ENCODE data around the gene ALKBH8. TPM values are rescaled to one million over a fixed set of nuclear protein-coding genes. Genes with fewer than 3 reads are reported as not detected.

ALKBH8 gene
- total and polyA plus RNA-seq, 2 of the 13 experiments (the other 11 are each of a cell fraction or from before 2014, with no cell fraction given), result 2.4 to 9.1 TPM

- TF ChIP-seq HMGXB3 (CRISPR knock-in tag; IDR thresholded peaks at IDR 0.05; ENCODE audit: borderline replicate concordance) (peak; percentile 74; the same call in 1 of the 2 replicates), EP300 (IDR thresholded peaks at IDR 0.05; ENCODE audit: low read depth in 2 of 2, low read length in 2 of 2) (peak in 1 of 2 experiments; percentile 50; a peak in 1 of 4 replicates), EP300 (CRISPR knock-in tag; IDR thresholded peaks at IDR 0.05; ENCODE audit: borderline replicate concordance) (no peak), TFDP2 (CRISPR knock-in tag; IDR thresholded peaks at IDR 0.05) (peak; percentile 79), THYN1 (CRISPR knock-in tag; IDR thresholded peaks at IDR 0.05; ENCODE audit: borderline replicate concordance, low read depth) (0 out of 2 replicates have a peak, but pooled peaks have one; percentile 49), RAD51 (IDR thresholded peaks at IDR 0.05; ENCODE audit: borderline replicate concordance) (no peak), FOXJ3 (CRISPR knock-in tag; IDR thresholded peaks at IDR 0.05; ENCODE audit: borderline replicate concordance) (peak; percentile 11; the same call in 1 of the 2 replicates), GATAD1 (CRISPR knock-in tag; IDR thresholded peaks at IDR 0.05) (peak; percentile 99), NR2C2 (CRISPR knock-in tag; IDR thresholded peaks at IDR 0.05; ENCODE audit: borderline replicate concordance) (0 out of 2 replicates have a peak, but pooled peaks have one; percentile 21), RFX3 (CRISPR knock-in tag; IDR thresholded peaks at IDR 0.05) (peak; percentile 55), ZNF850 (CRISPR knock-in tag; conservative IDR thresholded peaks at IDR 0.05) (no peak), ZNF784 (CRISPR knock-in tag; IDR thresholded peaks at IDR 0.05; ENCODE audit: borderline replicate concordance) (0 out of 2 replicates have a peak, but pooled peaks have one; percentile 12), FOXP4 (CRISPR knock-in tag; IDR thresholded peaks at IDR 0.05) (peak; percentile 31), SMARCC2 (IDR thresholded peaks at IDR 0.05) (no peak), SIN3A (IDR thresholded peaks at IDR 0.05; ENCODE audit: borderline replicate concordance, low read depth, low read length) (peak; percentile 81; the same call in 1 of the 2 replicates), ZGPAT (CRISPR knock-in tag; IDR thresholded peaks at IDR 0.05) (peak; percentile 65), THAP11 (CRISPR knock-in tag; IDR thresholded peaks at IDR 0.05) (peak; percentile 93), ZNF576 (CRISPR knock-in tag; IDR thresholded peaks at IDR 0.05) (no peak)
These were observed 107.8 kb downstream of the ALKBH8 start, which contains the start of gene CWF19L2 (continued) for GRCh38 chr11:107457558-107458271.
